HEK293 (cell line): Measurements from ENCODE around the gene PLEKHA8.

Experiments used
- CTCF ChIP-seq: fragments of 450-650 bp; formaldehyde crosslinking; IDR thresholded peaks from 2 replicates; pipeline ENCODE4 v1.5.1; 2016; ENCODE audit warnings: missing biosample characterization, missing genetic modification characterization
- ZBTB1 ChIP-seq: fragments of 450-650 bp; formaldehyde crosslinking; IDR thresholded peaks from 2 replicates; pipeline ENCODE4 v1.5.1; 2016; ENCODE audit warnings: missing biosample characterization, missing genetic modification characterization
- ZBTB26 ChIP-seq: fragments of 450-650 bp; formaldehyde crosslinking; optimal IDR thresholded peaks from 2 replicates; pipeline ENCODE3; 2016; ENCODE audit warnings: missing biosample characterization, mild to moderate bottlenecking, missing genetic modification characterization
- ZNF791 ChIP-seq: fragments of 450-650 bp; formaldehyde crosslinking; IDR thresholded peaks from 2 replicates; pipeline ENCODE4 v1.5.1; 2016; ENCODE audit warnings: missing biosample characterization, missing genetic modification characterization

DNA sequence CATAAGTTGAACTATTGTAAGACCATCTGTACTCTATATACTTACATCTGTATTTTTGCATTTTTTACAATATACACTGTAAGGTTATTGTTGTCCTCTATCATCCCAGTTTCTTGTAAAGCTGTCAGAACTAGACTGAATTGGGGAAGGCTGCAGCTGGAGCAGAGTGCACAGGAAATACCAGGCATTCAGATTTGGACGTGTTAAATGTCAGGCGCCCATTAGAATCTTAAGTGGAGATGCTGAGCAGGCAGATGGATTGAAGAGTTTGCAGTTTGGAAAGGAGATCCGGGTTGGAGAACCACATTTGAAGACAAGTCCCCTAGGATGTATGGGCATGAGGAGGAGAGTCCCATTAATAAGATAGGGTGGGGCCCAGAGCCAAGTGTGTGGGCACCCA lies 147.0 kb downstream of the PLEKHA8 start:
- TF ChIP-seq ZBTB26 (tag by site-specific recombination) (no peak), CTCF (no peak), ZNF791 (tag by site-specific recombination) (no peak), ZBTB1 (tag by site-specific recombination) (no peak)
